HG02759 (cell line): Measurements from ENCODE around the gene PDK4.

Source experiments
- ATAC-seq: cut with Tn5 transposase; IDR thresholded peaks from one replicate; pipeline ENCODE4 v1.9.1; 2021; ENCODE audit warnings: mild to moderate bottlenecking, moderate library complexity; ENCODE audit not compliant: unreplicated experiment

Gene PDK4

GRCh38 chr7:95596198-95597063 is at the start of gene PDK4:
PDK4 (minus strand) TSS chr7:95596516; CDS start chr7:95596293, 223 bp downstream.
- ATAC-seq = peak; percentile 51

GRCh38 chr7:95642173-95642572 is 45.9 kb upstream of the PDK4 start:
- ATAC-seq = no peak

- ATAC-seq = no peak
These were observed 40.0 kb upstream of the PDK4 start for GRCh38 chr7:95636140-95636940.

- no peak for ATAC-seq
These were observed 36.3 kb upstream of the PDK4 start for GRCh38 chr7:95632609-95633008.

GRCh38 chr7:95631527-95631926 is 35.2 kb upstream of the PDK4 start:
- ATAC-seq = no peak

- ATAC-seq = no peak
These were observed 34.6 kb upstream of the PDK4 start for GRCh38 chr7:95630702-95631458.

- no peak for ATAC-seq
These were observed 32.6 kb upstream of the PDK4 start for GRCh38 chr7:95628831-95629439.

- no peak for ATAC-seq
These were observed 27.5 kb upstream of the PDK4 start for GRCh38 chr7:95623788-95624187.

GRCh38 chr7:95622859-95623258 is 26.5 kb upstream of the PDK4 start:
- no peak for ATAC-seq

- ATAC-seq = no peak
These were observed 25.8 kb upstream of the PDK4 start for GRCh38 chr7:95622001-95622549.

GRCh38 chr7:95621404-95621803 is 25.1 kb upstream of the PDK4 start:
- no peak for ATAC-seq

- no peak for ATAC-seq
These were observed 24.3 kb upstream of the PDK4 start for GRCh38 chr7:95620631-95621030.

GRCh38 chr7:95619921-95620320 is 23.6 kb upstream of the PDK4 start:
- ATAC-seq = no peak

GRCh38 chr7:95619517-95619916 is 23.2 kb upstream of the PDK4 start:
- no peak for ATAC-seq

GRCh38 chr7:95614442-95614940 is 18.2 kb upstream of the PDK4 start:
- ATAC-seq = no peak

- no peak for ATAC-seq
These were observed 14.9 kb upstream of the PDK4 start for GRCh38 chr7:95611224-95611623.

- ATAC-seq = no peak
These were observed 13.1 kb upstream of the PDK4 start for GRCh38 chr7:95609277-95609971.

- peak; percentile 98 for ATAC-seq
These were observed 12.2 kb upstream of the PDK4 start for GRCh38 chr7:95608359-95609173.

- ATAC-seq = no peak
These were observed 11.2 kb upstream of the PDK4 start for GRCh38 chr7:95607561-95607960.
